HuH-7 (cell line): ENCODE data around the gene LAMC2.
"Not testable (repeated sequence)": the region's sequence is repeated elsewhere in the genome, so short reads cannot be mapped to it uniquely, and the experiment has no call there.

Experiments used
- DNase-seq: peaks from one replicate; pipeline ENCODE4 v3.0.0; 2011; ENCODE audit warnings: low spot score

The LAMC2 gene

DNA sequence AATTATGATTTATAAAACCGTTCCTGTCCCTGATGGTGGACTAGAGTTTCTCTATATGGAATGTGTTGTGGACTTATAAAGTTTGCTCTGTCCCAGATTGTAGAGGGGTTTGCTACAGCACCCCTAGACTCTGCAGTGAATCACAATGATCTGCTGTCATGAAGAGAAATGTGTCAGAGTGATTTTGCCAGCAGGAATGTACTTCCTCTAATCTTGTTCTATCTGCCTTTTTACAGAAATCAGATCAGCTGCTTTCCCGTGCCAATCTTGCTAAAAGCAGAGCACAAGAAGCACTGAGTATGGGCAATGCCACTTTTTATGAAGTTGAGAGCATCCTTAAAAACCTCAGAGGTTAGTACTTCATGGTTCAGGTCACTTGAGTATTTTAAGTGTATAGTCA is 52.0 kb downstream of the LAMC2 start:
- DNase-seq, result no peak

DNA sequence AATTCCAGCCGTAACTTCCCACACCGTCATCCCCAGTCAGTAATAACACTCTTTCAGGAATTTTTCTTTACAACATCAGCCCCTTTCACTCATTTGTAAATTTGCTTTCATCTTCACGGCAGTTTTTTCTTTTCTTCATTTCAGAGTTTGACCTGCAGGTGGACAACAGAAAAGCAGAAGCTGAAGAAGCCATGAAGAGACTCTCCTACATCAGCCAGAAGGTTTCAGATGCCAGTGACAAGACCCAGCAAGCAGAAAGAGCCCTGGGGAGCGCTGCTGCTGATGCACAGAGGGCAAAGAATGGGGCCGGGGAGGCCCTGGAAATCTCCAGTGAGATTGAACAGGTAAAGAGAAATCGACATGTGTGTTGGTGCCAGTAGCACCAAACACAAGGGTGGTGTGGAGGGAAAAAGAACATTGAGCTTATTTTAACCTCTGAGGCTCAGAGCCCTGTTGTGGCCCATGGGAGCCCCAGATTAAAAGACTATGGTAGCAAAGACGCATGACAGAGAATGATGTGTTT is 53.2 kb downstream of the LAMC2 start:
- DNase-seq, result no peak

DNA sequence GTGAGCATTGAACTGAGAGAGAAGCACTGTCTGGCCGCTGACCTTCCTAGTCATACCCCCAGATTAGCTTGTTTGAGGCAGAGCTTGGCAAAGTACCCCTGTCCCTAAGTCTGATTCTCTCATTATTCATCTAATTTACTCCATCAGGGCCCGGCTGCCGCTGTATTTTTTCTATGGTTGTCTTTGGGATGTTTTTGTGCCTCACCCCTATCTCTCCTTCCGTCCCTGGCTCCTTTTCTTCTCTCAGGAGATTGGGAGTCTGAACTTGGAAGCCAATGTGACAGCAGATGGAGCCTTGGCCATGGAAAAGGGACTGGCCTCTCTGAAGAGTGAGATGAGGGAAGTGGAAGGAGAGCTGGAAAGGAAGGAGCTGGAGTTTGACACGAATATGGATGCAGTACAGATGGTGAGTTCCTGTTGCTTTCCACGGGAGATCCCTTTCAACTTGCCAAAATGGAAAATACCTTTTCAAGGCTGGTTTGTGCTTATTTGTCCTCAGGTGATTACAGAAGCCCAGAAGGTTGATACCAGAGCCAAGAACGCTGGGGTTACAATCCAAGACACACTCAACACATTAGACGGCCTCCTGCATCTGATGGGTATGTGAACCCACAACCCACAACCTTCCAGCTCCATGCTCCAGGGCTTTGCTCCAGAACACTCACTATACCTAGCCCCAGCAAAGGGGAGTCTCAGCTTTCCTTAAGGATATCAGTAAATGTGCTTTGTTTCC is 53.9 kb downstream of the LAMC2 start:
- DNase-seq, result no peak

DNA sequence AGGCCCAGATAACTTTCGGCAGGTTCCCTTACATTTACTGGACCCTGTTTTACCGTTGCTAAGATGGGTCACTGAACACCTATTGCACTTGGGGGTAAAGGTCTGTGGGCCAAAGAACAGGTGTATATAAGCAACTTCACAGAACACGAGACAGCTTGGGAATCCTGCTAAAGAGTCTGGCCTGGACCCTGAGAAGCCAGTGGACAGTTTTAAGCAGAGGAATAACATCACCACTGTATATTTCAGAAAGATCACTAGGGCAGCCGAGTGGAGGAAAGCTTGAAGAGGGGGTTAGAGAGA is 54.4 kb downstream of the LAMC2 start:
- DNase-seq, result no peak

DNA sequence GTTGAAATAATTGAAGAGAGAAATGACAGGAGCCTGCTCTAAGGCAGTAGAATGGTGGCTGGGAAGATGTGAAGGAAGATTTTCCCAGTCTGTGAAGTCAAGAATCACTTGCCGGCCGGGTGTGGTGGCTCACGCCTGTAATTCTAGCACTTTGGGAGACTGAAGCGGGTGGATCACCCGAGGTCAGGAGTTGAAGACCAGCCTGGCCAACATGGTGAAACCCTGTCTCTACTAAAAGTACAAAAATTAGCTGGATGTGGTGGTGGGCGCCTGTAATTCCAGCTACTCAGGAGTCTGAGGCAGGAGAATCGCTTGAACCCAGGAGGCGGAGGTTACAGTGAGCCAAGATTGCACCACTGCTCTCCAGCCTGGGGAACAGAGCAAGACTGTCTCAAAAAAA is 54.8 kb downstream of the LAMC2 start:
- DNase-seq, result not testable (repeated sequence)

DNA sequence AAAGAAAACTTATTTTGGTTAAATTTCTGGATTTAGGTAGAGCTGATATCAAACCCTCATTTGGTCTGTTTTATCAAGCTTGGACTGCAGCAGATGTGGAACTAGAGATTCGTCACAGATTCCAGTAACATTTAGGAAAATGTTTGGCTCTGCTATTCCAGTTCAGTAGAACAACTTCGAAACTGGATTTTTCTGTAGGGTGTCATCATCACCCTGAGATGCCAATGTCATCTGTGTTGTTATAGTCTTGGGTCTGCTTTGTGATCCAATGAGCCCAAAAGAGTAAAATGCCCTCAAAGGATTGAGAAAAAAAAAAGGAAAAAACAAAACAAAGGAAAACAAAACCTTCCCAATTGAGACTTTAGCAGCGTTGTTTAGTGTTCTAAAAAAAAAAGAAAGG is 55.4 kb downstream of the LAMC2 start:
- DNase-seq, result no peak

DNA sequence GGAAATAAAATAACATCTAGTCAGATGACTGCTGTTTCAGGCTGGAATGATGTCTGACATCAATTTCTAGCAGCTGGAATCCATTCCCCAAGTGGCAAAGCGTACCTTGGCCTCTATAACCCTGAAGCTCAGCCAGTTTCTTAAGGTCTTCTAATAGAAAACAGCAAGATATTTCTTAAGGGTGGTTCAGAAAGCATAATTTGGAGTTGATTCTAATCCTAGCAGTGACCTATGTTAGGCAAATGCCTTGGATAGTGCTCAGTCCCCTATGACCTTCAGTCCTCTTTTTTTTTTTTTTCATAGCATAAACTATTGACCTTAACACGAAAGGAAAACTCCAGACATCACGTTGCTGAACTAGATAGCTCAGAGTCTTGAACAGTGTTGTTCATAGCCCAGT is 56.5 kb downstream of the LAMC2 start:
- DNase-seq, result no peak

DNA sequence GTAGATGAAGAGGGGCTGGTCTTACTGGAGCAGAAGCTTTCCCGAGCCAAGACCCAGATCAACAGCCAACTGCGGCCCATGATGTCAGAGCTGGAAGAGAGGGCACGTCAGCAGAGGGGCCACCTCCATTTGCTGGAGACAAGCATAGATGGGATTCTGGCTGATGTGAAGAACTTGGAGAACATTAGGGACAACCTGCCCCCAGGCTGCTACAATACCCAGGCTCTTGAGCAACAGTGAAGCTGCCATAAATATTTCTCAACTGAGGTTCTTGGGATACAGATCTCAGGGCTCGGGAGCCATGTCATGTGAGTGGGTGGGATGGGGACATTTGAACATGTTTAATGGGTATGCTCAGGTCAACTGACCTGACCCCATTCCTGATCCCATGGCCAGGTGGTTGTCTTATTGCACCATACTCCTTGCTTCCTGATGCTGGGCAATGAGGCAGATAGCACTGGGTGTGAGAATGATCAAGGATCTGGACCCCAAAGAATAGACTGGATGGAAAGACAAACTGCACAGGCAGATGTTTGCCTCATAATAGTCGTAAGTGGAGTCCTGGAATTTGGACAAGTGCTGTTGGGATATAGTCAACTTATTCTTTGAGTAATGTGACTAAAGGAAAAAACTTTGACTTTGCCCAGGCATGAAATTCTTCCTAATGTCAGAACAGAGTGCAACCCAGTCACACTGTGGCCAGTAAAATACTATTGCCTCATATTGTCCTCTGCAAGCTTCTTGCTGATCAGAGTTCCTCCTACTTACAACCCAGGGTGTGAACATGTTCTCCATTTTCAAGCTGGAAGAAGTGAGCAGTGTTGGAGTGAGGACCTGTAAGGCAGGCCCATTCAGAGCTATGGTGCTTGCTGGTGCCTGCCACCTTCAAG is 57.3 kb downstream of the LAMC2 start:
- peak; percentile 26 for DNase-seq

DNA sequence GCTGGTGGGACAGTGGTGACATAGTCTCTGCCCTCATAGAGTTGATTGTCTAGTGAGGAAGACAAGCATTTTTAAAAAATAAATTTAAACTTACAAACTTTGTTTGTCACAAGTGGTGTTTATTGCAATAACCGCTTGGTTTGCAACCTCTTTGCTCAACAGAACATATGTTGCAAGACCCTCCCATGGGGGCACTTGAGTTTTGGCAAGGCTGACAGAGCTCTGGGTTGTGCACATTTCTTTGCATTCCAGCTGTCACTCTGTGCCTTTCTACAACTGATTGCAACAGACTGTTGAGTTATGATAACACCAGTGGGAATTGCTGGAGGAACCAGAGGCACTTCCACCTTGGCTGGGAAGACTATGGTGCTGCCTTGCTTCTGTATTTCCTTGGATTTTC is 58.4 kb downstream of the LAMC2 start:
- peak; percentile 41 for DNase-seq

DNA sequence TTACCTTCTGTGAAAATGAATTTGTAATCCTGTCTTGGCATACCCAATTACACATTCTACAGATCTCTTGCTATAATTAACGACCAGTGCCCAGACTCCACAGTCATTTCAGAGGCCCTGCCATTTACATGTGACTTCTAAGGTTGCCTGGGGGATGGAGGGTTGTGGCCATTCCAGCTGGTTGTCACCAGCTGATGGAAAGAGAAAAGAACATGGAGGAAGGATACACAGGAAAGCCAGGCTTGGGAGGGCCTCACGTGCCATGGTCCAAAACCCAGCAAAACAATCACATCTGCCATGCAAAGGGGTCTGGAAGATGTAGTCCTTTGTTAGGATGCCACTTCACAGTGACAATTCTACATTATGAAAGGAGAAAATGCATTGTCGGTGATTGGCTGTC is 59.3 kb downstream of the LAMC2 start:
- no peak for DNase-seq

DNA sequence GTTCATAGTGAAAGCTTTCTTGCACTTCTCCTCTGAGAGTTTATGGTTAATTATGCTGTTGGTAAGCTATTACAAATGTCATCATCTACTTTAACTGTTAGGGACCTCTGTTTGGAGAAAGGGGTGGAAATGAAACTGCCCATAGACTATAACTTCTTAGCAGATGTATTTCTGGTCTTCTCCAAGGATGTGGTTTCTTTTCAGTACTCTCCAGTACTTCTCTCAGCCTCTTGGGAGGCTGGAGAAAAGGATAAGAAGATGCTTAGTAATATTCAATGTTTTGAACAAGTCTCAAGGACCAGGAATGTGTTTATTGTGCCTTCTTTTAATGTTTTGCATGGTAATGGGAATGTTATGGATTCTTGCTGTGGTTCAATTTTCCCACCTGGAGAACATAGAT is 60.4 kb downstream of the LAMC2 start:
- no peak for DNase-seq

DNA sequence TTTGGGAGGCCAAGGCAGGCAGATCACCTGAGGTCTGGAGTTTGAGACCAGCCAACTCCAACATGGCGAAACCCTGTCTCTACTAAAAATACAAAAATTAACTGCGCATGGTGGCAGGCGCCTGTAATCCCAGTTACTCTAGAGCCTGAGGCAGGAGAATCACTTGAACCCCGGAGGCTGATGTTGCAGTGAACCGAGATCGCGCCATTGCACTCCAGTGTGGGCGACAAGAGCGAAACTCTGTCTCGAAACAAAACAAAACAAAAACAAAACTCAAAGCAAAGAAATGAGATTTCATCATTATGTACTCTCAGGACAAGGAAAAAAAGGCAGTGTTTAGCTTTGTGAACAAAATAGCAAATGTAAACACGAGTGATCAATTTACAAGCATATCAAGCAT is 61.0 kb downstream of the LAMC2 start:
- DNase-seq, result no peak

DNA sequence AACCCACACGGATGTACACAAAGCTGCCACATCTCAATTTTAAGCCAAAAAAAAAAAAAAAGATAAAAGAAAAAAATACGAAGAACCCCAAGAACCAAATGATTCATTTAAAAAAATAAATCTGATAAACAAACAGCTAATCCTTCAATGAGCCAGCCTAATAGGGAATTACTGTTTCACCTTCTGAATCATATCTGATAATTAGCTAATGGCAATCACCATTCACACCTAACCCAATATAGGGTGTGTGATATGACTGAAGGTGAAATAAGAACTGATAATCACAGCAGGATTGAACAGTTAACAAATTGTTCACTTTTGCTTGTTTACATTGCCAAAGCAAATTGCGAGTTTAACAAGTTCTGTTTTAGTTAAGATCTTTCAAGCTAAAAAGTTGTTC is 61.4 kb downstream of the LAMC2 start:
- DNase-seq, result no peak

DNA sequence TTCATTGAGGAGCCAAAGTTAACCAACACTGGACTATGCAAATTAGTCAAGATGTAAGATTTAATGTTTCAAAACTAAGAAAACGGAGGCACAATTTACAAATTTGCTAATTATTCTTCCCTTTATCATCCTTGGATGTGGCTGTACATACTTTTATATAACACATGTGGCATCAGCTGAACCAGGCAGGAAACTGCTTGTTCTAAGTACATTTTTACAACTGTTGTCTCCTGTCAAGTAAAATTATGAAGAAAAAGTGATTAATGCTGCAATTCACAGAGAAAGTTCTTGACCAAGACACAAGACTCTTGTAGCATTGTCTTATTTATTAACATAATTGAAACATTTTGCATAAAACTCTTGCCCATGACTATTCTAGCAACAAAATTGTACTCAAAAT is 61.9 kb downstream of the LAMC2 start:
- no peak for DNase-seq

DNA sequence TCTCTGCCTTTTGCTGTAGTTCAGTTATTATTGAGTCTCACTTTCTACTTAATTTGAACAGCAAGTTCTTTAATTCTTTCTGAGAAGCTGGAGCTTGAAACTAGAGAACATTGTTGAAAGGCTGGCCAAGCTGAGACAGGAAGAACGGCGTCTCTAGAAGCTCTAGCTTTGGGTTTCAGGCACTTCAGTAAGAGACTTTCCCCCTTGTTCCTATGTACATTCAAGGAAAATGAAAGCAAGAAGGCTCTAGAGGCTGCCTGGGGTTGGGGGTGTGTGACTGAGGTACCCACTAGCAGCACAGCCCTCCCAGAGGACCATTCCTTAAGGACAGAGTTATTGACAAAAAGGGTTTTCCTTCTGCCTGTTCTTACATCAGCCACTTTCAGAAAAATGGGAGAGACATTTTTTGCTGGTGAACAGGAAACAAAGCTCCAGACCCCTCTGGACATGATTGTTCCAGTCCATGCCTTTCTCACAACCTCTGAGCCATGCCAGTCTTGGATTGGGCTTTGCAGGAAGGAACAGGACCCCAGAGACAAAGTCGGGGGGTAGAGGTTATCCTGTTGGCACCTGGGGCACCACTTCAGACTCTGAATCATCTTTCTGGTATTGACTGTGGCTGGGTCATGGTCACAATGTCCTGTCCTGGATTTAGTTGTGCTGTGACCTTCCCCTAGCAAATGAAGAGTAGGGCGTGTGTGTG is 63.1 kb downstream of the LAMC2 start:
- DNase-seq, result no peak

DNA sequence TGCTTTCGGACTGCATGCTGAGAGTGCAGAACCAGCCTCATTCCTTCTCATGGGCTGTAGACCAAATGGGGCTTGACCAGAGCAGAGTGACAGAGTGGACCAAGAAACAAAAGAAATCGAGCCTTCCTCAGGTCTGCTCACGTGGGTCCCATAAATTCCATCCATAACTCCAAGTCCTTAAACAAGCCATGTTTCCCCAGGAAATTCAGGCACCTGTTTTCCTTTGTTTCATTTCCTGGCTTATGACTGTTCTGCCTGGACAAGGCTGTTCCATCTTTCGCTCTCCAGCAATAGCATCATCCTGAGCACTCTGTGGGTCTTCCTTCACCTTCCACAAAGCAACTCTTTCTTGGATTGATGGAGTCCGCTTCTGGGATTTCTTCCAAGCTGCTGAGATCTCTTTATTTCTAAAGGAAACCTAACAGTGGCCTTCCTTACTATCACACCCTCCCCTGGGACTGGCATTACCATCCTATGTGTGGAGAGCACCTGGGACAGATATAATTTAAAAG is 63.9 kb downstream of the LAMC2 start:
- DNase-seq, result no peak

DNA sequence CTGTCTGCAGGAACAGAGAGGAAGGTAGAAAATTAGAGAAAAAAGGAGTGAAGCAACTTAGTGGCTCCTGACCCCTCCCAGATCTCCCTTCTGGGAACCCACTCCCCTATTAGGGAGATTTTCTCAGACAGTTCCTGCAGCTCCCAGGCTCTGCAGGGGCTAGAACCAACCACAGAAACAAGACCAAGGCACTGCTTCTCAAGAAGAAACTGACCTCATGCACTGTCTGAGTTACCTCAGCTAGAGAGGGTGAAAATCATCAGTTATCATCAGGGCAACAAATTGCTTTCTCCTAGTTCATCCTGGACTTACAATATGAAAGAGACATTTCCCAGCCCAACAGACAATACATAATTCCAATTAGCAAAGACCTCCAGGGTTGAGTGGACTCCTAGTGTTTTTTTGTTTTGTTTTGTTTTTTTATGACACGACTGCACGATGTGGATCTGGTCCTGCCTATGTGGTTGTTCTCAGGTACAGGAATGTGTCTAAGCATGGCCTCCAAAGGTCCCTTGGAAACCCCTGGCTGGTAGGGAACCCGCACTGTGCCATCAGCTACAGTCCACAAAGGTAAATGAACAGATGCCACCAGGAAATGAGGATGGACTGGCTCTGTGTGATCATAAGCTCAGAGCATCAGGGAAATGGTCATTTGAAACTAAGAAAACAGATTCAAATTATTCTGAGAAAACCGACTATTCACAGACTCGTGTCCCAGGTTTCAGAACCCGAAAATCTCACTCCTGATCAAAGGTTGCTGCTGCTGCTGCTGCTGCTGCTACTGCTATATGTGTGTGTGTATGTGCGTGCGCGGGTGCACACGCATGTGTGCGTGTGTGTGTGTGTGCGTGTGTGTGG is 65.3 kb downstream of the LAMC2 start:
- no peak for DNase-seq

DNA sequence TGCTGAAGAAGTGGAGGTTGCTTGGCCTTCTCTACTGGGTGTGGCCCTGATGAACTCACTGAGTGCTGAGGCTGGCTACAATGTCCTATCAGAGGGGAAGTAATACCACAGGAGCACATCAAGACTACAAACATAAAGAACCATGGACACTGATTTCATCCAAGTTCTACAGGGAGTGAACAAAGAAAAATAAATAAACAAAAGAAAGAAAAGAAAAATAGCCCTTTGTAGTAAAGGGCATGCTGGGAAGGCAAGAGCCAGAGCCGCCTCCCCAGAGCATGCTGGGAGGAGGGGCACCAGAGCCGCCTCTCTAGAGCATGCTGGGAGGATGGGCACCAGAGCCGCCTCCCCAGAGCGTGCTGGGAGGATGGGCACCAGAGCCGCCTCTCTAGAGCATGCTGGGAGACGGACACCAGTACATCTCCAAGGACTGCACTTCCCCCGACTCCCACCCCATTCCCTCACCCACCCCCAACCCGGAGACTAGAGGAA is 65.9 kb downstream of the LAMC2 start:
- DNase-seq, result no peak

DNA sequence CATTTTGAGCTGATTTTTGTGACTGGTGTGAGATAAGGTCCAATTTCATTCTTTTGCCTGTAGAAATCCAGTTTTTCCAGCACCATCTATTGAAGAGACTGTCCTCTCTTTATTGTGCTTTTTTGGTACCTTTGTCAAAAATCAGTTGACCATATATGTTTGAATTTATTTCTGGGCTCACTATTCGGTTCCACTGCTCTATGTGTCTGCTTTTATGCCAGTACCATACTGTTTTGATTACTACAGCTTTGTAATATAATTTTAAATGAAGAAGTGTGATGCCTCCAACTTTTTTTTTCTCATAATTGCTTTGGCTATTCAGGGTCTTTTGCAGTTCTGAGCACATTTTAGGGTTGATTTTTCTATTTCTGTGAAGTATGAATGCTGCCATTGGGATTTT is 69.0 kb downstream of the LAMC2 start:
- DNase-seq, result no peak

DNA sequence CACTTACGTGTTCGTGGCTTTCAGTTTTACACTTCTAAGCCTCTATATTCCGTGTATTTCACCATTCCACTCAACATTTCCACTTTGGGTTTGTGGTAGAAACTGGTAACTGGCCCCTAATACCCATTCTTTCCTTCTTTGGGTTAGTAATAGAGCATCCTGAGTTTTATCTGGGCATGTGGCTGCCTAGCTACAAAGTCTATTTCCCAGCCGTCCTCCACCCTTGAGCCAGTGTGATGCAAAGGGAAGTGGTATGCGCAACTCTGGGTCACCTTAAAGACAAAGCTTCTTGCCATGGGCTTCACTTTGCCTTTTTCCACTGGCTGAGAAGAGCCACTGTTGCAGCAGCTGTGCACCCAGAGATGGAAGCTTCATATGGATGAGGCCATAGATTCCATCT is 73.9 kb downstream of the LAMC2 start:
- no peak for DNase-seq

DNA sequence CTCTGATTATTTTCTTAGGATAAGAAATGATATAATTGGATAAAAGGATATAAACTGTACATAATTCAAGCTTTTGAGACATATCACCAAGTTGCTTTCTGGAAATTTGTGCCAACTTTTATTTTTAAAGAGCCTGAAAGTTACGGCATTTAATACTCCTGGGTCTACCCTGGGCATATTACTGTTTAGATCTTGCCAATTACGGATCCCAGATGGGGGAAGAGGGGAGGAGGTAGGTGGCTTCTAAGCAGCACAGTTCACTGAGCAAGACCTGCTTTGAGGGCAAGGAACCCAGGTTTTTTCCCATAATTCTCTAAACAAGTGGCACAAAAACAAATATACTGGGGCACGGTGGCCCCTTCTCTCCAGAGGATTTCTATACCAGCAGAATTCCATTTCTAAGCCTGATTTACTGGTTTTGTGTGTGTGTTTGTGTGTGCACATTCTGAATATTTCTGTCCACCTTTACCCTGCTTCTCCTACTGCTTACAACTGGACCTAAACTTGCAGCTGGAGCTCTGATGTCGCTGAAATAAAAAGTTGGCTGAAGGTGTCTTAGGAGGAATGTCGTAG is 76.7 kb downstream of the LAMC2 start:
- no peak for DNase-seq
